Psoas muscle (tissue), 8 donors: ENCODE results near the gene DNMBP. TPM values are rescaled to one million over a fixed set of nuclear protein-coding genes. Genes with fewer than 3 reads are reported as not detected.

ENCODE experiments used
- ATAC-seq, 4 donors: fragments of 200-7000 bp; cut with Tn5 transposase; one replicate each; pipeline ENCODE4 v1.9.1; 2020; ENCODE audit warnings: moderate library complexity in 3 of 4, mild to moderate bottlenecking in 2 of 4
- DNase-seq, 2 donors: peaks; one replicate each; pipeline ENCODE4 v3.0.0-alpha.2; 2020
- H3K27ac ChIP-seq: fragments of 200-600 bp; one replicate; pipeline ENCODE4 v1.8.0; 2022
- H3K27me3 ChIP-seq, 3 donors: fragments of 200-600 bp in 1 of 3; one replicate each; pipeline versions ENCODE4 v1.6.1 to v1.8.0; 2013 to 2022; ENCODE audit warnings: low read length in 2 of 3, mild to moderate bottlenecking in 2 of 3, moderate library complexity in 1 of 3; ENCODE audit not compliant: insufficient read depth in 3 of 3
- H3K36me3 ChIP-seq, 2 donors: fragments of 200-600 bp in 1 of 2; one replicate each; pipeline versions ENCODE4 v1.6.1 to v1.8.0; 2013 to 2022; ENCODE audit warnings: low read depth in 1 of 2, mild to moderate bottlenecking in 1 of 2, moderate library complexity in 1 of 2; ENCODE audit not compliant: insufficient read depth in 1 of 2
- H3K4me1 ChIP-seq: fragments of 200-600 bp; one replicate; pipeline ENCODE4 v1.8.0; 2022
- H3K4me3 ChIP-seq: fragments of 200-600 bp; one replicate; pipeline ENCODE4 v1.8.0; 2022; ENCODE audit warnings: mild to moderate bottlenecking
- H3K9me3 ChIP-seq: fragments of 200-600 bp; one replicate; pipeline ENCODE4 v1.8.0; 2022
- WGBS, 3 donors: extraction: QIAGEN DNeasy Blood & Tissue Kit; methylation state at CpG; one replicate each; pipeline versions ENCODE4 v1.1.6 to v1.1.7; 2013; 5-methylcytosine and 5-hydroxymethylcytosine counted together
- intact Hi-C, 2 donors: fragments of 100-400 bp; cut with DNase I; formaldehyde crosslinking; loops; one replicate each; pipeline versions ENCODE4 v1.11.0 to v1.14.2; 2022
- polyA plus RNA-seq, 3 donors: library from polyadenylated mRNA; stranded (reverse); fragments of 200-250 nt; gene quantifications; one replicate each; pipeline ENCODE4 v1.2.3, GENCODE V29; 2013
- total RNA-seq, 4 donors: library from RNA; stranded (reverse); fragmentation: NEBNext Ultra II Directional in 2 of 4; extraction: Animal tissue kit (Norgen Biotek cat#: 25700) in 2 of 4; gene quantifications; one replicate each; pipeline versions ENCODE4 v1.2.1 to v1.2.4, GENCODE V29; 2021 to 2023
- TF ChIP-seq, protein P1 (sequence below): fragments of 200-600 bp; IDR thresholded peaks from one replicate; pipeline ENCODE4 v1.8.0; 2022; ENCODE audit warnings: antibody characterized with exemption
- donor health status: healthy with polysubstance abuse.
- donor health status: DM: no; HTN: no; CAD: no; lungs with moderate emphysema.
- donor health status: Bipolar disorder and iron deficiency.
- donor health status: healthy.
- donor health status: DM: yes; HTN: yes; CAD: no.
- donor health status: DM: no; HTN: no; CAD: no.
- donor health status: DM: no; HTN: no; CAD: no.
- donor health status: DM: yes; HTN: yes; CAD: no.

DNMBP gene
- total and polyA plus RNA-seq, 7 donors, result 6.2 to 16.9 (median 11.0) TPM

DNA sequence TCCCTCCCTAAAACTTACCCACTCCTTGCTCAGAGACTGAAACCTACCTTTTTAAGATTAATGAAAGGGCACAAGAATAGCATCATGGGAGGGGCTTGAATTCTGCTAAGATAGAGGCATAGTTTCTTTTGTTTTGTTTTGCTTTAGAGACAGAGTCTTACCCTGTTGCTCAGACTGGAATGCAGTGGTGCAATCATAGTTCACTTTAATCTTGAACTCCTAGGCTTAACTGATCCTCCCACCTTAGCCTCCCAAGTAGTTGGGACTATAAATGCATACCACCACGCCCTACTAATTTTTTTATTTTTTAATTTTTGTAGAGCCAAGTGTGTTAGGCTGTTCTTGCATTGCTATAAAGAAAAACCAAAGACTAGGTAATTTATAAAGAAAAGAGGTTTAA is 17.7 kb upstream of the DNMBP start:
- DNase-seq (no peak), ATAC-seq (no peak)
- Histone ChIP-seq H3K27ac (no peak overlapping the region), H3K9me3 (peaks cover 7% of the 10 kb centered on the region), H3K36me3 (no peaks in the 10 kb centered on the region), H3K27me3 (no peaks in the 10 kb centered on the region), H3K4me3 (no peak overlapping the region), H3K4me1 (no peaks in the 10 kb centered on the region)
- TF ChIP-seq, protein P1, sequence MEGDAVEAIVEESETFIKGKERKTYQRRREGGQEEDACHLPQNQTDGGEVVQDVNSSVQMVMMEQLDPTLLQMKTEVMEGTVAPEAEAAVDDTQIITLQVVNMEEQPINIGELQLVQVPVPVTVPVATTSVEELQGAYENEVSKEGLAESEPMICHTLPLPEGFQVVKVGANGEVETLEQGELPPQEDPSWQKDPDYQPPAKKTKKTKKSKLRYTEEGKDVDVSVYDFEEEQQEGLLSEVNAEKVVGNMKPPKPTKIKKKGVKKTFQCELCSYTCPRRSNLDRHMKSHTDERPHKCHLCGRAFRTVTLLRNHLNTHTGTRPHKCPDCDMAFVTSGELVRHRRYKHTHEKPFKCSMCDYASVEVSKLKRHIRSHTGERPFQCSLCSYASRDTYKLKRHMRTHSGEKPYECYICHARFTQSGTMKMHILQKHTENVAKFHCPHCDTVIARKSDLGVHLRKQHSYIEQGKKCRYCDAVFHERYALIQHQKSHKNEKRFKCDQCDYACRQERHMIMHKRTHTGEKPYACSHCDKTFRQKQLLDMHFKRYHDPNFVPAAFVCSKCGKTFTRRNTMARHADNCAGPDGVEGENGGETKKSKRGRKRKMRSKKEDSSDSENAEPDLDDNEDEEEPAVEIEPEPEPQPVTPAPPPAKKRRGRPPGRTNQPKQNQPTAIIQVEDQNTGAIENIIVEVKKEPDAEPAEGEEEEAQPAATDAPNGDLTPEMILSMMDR, result no peak
- intact Hi-C loops, result no loop called here
- 94 to 100% (median 96%) methylated on average over 1 of the region's 1 CpG for WGBS, 3 donors

DNA sequence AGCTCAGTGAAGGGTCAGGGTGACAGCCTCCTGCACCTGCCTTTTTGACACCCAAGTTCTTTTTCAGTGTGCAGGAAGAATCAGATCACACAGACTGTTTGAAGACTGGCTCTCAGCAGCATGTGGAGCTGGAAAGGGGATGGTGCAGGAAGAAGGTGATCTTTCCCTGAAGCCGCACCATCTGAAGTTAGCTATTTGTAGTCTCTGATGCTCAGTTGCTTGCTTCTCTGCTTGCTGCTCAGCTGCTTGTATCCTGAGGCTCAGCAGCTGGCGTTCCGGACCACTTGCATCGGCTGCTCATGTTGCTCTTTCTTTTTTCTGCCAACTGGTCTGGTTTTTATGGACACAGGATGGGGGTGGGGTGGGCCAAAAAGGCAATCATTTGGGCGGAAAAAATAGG is 15.8 kb upstream of the DNMBP start:
- TF ChIP-seq, protein P1, result no peak
- Histone ChIP-seq H3K27ac (no peak overlapping the region), H3K27me3 (peaks cover 0 to 2% (median 0%) of the 10 kb centered on the region in 3 donors), H3K36me3 (no peaks in the 10 kb centered on the region), H3K4me1 (no peaks in the 10 kb centered on the region), H3K9me3 (peaks cover 7% of the 10 kb centered on the region), H3K4me3 (no peak overlapping the region)
- intact Hi-C loops, result no loop called here
- ATAC-seq (peak in 1 of 4 donors; percentile 40), DNase-seq (peak in 1 of 2 donors; percentile 66)
- WGBS, 3 donors, result 25 to 29% (median 29%) methylated on average over 5 of the region's 5 CpGs

DNA sequence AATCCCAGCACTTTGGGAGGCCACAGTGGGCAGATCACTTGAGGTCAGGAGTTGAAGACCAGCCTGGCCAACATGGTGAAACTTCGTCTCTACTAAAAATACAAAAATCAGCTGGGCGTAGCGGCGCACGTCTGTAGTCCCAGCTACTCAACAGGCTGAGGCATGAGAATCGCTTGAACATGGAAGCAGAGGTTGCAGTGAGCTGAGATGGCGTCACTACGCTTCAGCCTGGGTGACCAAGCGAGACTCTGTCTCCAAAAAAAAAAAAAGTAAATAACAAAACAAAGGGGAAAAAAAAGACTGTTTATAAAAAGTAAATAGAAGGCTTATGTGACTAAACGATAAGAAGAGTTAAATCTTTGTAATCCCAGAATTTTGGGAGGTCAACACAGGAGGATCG is 15.0 kb upstream of the DNMBP start:
- H3K4me3 ChIP-seq, result no peak overlapping the region
- H3K27me3 ChIP-seq, result peaks cover 0 to 2% (median 0%) of the 10 kb centered on the region in 3 donors
- WGBS, 3 donors, result 80 to 81% (median 80%) methylated on average over 11 of the region's 11 CpGs
- no peaks in the 10 kb centered on the region for H3K36me3 ChIP-seq
- no peaks in the 10 kb centered on the region for H3K4me1 ChIP-seq
- H3K9me3 ChIP-seq, result peaks cover 7% of the 10 kb centered on the region
- DNase-seq, result no peak
- TF ChIP-seq, protein P1, result no peak
- no peak for ATAC-seq
- intact Hi-C loops, result no loop called here
- H3K27ac ChIP-seq, result no peak overlapping the region

DNA sequence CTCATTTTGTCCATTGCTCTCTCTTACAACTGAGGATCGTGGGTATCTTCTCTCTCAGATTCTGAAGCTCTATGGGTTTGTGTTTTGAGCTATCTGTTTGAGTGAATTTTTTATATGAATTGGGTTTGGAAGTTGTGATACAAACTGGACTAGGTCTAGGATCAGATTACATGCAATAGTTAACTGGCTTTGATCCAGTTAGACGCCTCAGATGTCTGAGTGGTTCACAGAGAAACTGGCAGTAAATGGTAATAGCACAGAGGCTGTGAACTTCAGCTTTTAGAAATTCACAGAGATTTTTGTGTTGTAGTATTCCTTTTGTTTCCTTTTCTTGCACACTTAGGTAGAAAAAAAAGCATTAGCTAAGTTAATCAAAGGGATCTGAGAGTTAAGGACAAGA is 12.7 kb upstream of the DNMBP start:
- TF ChIP-seq, protein P1, result no peak
- Histone ChIP-seq H3K36me3 (no peaks in the 10 kb centered on the region), H3K9me3 (peaks cover 1% of the 10 kb centered on the region), H3K4me3 (no peak overlapping the region), H3K4me1 (no peaks in the 10 kb centered on the region), H3K27me3 (peaks cover 0 to 2% (median 0%) of the 10 kb centered on the region in 3 donors), H3K27ac (no peak overlapping the region)
- intact Hi-C loops, result no loop called here
- DNase-seq (no peak), ATAC-seq (no peak)
- WGBS, 3 donors, result 60 to 69% (median 63%) methylated on average over 2 of the region's 2 CpGs

DNA sequence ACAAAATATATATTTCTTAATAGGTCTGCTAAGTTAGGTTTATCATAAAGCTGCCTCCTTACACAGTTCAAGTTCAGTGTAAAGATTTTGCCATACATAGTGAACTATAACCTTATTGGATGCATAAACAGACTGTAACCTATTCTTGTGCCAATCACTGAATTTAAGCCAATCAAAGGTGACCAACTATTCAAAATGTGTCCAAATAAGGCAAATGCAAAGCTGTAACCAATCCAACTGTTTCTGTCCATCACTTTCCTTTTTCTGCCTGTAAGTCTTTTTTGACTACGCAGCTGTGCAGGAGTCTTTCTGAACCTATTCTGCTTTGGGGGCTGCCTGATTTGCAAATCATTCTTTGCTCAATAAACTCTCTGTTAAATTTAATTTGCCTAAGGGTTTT is 11.6 kb upstream of the DNMBP start:
- 67 to 76% (median 68%) methylated on average over 1 of the region's 1 CpG for WGBS, 3 donors
- peaks cover 0 to 2% (median 0%) of the 10 kb centered on the region in 3 donors for H3K27me3 ChIP-seq
- H3K9me3 ChIP-seq, result no peaks in the 10 kb centered on the region
- H3K4me1 ChIP-seq, result no peaks in the 10 kb centered on the region
- TF ChIP-seq, protein P1, result no peak
- DNase-seq, result no peak
- H3K4me3 ChIP-seq, result no peak overlapping the region
- no peaks in the 10 kb centered on the region for H3K36me3 ChIP-seq
- intact Hi-C loops, result no loop called here
- H3K27ac ChIP-seq, result no peak overlapping the region
- no peak for ATAC-seq
